Effector memory CD4-positive, alpha-beta T cell (primary cell): Measurements from ENCODE around the gene JAM2.
A peak's percentile ranks its signal among the peaks of the same experiment; 100 is the strongest.
"Not testable (repeated sequence)": the region's sequence is repeated elsewhere in the genome, so short reads cannot be mapped to it uniquely, and the experiment has no call there.

Experiments
- DNase-seq, 3 donors: peaks; one replicate each; pipeline ENCODE4 v3.0.0-alpha.2; 2020
- H3K27ac ChIP-seq: 2 replicates; pipeline ENCODE4 v1.7.0; 2013; ENCODE audit warnings: mild to moderate bottlenecking, low read length, moderate library complexity; ENCODE audit not compliant: insufficient read depth, poor library complexity, severe bottlenecking
- H3K27me3 ChIP-seq: replicated peaks from 2 replicates; pipeline ENCODE4 v1.7.0; 2013; ENCODE audit warnings: mild to moderate bottlenecking, low read length; ENCODE audit not compliant: insufficient read depth, control insufficient read depth, poor library complexity, severe bottlenecking
- H3K36me3 ChIP-seq: 2 replicates; pipeline ENCODE4 v1.7.0; 2013; ENCODE audit warnings: mild to moderate bottlenecking, low read length, moderate library complexity; ENCODE audit not compliant: control insufficient read depth, insufficient read depth
- H3K4me1 ChIP-seq: 2 replicates; pipeline ENCODE4 v1.7.0; 2013; ENCODE audit warnings: low read length, mild to moderate bottlenecking; ENCODE audit not compliant: control insufficient read depth, insufficient read depth, poor library complexity, severe bottlenecking
- H3K4me3 ChIP-seq: 2 replicates; pipeline ENCODE4 v1.7.0; 2013; ENCODE audit warnings: low read length, low read depth, mild to moderate bottlenecking; ENCODE audit not compliant: insufficient read depth, poor library complexity, severe bottlenecking
- H3K9me3 ChIP-seq: 2 replicates; pipeline ENCODE4 v1.7.0; 2013; ENCODE audit warnings: mild to moderate bottlenecking, low read length, moderate library complexity; ENCODE audit not compliant: control insufficient read depth

Gene JAM2

DNA sequence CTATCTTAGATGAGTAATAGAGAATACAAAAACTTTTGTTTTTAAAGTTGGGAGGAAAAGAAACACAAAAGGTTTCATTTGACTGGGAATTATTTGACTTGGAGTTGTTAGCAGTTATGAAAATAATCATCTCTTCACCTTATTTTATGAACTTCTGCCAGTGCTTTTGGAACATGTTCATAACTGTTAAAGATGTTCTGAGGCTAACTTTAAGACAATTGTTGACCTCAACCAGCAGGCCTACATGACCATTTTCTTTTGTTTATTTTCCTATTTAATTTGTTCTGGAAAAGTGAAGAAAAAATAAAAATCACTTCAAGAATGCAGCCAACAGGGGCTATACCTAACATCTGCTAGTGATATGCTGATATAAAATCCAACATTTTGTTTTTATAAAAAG, 37.4 kb downstream of the JAM2 start:
- no peak for DNase-seq
- H3K4me3 ChIP-seq = no peak overlapping the region
- no peaks in the 10 kb centered on the region for H3K36me3 ChIP-seq
- H3K27ac ChIP-seq = no peak overlapping the region
- H3K4me1 ChIP-seq = no peaks in the 10 kb centered on the region
- no peaks in the 10 kb centered on the region for H3K27me3 ChIP-seq
- H3K9me3 ChIP-seq = no peaks in the 10 kb centered on the region

DNA sequence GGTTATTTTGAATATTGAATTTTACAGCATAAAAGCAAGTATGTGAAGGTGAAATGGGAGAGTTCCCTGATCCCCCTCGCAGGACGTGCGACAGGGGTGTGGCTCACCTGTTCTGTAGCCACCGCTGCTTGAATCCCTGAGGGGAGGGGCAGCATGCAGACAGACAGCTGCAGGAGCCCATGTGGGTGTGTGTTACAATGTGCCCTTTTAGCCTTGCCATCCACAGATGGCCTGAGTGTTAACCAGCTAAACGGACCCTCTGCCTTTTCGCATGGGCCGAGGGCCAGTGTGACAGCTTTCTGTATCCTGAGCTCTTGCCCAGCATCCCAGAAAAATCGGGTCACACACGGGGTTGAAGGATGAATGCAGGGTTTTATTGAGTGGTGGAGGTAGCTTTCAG, 43.3 kb downstream of the JAM2 start:
- no peak overlapping the region for H3K27ac ChIP-seq
- no peak for DNase-seq

DNA sequence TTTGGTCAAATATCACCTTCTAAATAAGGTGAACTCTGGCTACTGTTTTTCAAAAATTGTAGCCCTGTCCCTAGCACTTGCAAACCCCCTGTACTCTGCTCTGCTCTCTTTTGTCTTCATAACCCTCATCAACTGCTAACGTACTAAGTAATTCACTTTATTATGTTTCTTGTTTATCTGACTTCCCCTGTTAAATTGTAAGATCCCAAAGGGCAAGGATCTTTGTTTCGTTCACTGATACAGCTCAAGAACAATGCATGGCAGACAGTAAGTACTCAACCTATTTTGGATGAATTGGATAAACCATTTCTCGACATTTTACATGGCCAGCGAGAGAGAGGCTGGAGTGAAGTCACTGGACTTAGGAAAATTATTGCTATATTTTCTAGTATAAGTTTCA, 48.7 kb downstream of the JAM2 start:
- H3K9me3 ChIP-seq = no peaks in the 10 kb centered on the region
- no peak for DNase-seq
- no peak overlapping the region for H3K27ac ChIP-seq
- no peaks in the 10 kb centered on the region for H3K36me3 ChIP-seq
- H3K27me3 ChIP-seq = no peaks in the 10 kb centered on the region
- no peaks in the 10 kb centered on the region for H3K4me1 ChIP-seq
- H3K4me3 ChIP-seq = no peak overlapping the region

More for the DNA sequence above, 43.3 kb downstream of the JAM2 start:
- no peaks in the 10 kb centered on the region for H3K4me1 ChIP-seq
- H3K27me3 ChIP-seq = no peaks in the 10 kb centered on the region
- H3K9me3 ChIP-seq = no peaks in the 10 kb centered on the region
- H3K36me3 ChIP-seq = no peaks in the 10 kb centered on the region
- no peak overlapping the region for H3K4me3 ChIP-seq

DNA sequence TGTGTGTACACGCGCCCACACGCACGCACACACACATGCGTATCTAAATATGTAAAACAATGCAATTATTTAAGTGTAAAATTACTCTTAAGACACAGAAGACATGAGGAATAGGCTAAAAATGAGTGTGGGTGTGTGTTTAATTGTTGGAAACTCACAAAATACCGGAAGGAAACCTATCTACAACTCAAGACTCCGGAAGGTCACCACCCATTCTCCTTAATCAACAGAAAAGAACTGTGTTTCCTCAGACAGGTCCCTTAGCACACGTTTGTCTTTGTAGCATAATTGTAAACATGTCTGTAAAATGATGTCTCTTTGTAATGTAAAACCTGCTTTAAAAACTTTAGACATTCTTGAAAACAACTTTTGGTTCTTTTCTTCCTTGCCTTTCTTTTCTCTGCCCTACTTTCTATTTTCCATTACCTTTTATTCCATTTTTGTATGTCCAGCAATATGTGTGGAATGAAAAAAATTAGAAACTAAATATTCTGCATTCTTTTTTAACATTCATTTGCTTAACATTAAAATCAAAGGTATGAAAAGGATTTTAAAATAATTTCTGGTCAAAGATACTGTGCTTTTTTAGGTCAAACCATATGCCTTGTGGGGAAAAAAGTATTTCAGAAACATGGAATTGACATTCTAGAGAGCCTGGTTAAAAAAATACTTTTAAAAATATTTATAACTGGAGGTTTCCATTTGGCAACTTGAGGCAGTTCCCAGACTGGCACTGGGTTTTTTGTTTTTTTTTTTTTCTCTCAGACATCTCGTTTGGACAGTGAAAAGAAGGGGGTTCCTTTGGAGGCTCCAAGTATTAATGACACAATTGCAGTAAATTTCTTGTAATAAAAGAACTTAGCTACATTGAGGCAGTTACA, 49.5 kb downstream of the JAM2 start:
- H3K4me3 ChIP-seq = no peak overlapping the region
- no peaks in the 10 kb centered on the region for H3K36me3 ChIP-seq
- H3K27ac ChIP-seq = no peak overlapping the region
- H3K9me3 ChIP-seq = no peaks in the 10 kb centered on the region
- no peak for DNase-seq
- no peaks in the 10 kb centered on the region for H3K4me1 ChIP-seq
- H3K27me3 ChIP-seq = no peaks in the 10 kb centered on the region

DNA sequence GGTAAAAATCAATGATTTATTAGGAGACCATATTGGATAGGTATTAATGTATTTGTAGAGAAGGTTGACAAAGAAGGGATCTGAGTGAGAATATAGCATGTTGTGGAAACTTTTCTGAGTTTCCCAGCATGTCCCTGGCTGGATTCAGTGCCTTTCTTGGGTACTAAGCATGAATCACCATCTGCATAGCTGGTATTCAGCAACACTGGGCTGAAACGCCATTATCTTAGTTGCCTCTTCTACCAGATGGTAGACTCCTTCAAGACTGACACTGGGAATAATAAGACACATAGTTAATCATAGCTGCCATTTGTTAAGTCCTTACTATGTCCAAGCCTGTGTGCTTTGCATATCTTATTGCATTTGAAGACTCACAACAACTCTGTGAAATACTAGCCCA, 50.2 kb downstream of the JAM2 start:
- no peak for DNase-seq
- H3K9me3 ChIP-seq = no peaks in the 10 kb centered on the region
- no peak overlapping the region for H3K27ac ChIP-seq

DNA sequence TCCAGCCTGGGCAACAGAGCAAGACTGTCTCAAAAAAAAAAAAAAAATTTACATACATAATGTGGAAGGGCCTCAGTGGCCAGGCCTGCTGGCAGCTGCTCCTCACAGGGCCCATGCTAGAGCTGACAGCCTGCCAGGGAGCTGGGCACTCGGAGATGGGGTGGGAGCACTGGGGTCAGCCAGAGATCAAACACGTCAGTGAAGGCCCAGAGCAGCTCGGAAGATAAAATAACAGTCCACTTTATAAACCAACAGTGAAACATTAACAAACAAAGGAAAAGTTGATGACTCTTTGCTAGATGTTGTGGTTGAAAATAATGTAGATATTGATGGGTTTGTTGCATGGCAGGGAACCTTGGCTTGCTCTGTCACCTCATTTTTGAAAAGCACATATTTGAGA, 52.9 kb downstream of the JAM2 start:
- no peaks in the 10 kb centered on the region for H3K9me3 ChIP-seq
- no peak for DNase-seq

More for the DNA sequence above, 50.2 kb downstream of the JAM2 start:
- Histone ChIP-seq H3K4me1 (no peaks in the 10 kb centered on the region), H3K4me3 (no peak overlapping the region), H3K36me3 (no peaks in the 10 kb centered on the region), H3K27me3 (no peaks in the 10 kb centered on the region)

DNA sequence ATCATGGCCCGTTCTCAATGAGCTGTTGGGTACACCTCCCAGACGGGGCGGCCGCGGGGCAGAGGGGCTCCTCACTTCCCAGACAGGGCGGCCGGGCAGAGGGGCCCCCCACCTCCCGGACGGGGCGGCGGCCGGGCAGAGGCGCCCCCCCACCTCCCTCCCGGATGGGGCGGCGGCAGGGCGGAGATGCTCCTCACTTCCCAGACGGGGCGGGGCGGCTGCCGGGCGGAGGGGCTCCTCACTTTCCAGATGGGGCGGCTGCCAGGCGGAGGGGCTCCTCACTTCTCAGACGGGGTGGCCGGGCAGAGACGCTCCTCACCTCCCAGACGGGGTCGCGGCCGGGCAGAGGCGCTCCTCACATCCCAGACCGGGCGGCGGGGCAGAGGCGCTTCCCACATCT, 56.4 kb downstream of the JAM2 start:
- not testable (repeated sequence) for H3K4me3 ChIP-seq, H3K36me3 ChIP-seq, DNase-seq, H3K27ac ChIP-seq, H3K4me1 ChIP-seq, H3K27me3 ChIP-seq, H3K9me3 ChIP-seq

More for the DNA sequence above, 52.9 kb downstream of the JAM2 start:
- no peak overlapping the region for H3K27ac ChIP-seq
- H3K36me3 ChIP-seq = no peaks in the 10 kb centered on the region
- no peaks in the 10 kb centered on the region for H3K27me3 ChIP-seq
- no peak overlapping the region for H3K4me3 ChIP-seq
- H3K4me1 ChIP-seq = no peaks in the 10 kb centered on the region

DNA sequence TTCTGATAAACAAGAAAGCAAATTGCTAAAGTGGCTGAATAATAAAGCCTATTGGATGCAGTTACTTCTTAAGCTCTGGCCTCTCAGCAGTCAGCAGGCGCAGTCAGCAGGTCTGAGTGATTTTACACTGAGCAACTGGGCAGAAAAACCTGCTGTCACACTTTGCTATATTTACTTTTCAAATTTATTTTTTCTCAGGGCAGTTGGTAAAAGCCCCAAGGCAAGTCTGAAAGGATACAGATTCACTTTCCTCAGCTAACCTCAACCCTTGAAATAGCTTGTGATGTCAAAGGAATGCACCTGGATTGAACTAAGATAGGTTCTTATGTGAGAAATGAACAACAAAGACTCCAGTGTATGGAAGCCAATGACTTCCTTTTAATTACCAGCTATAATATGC, 61.7 kb downstream of the JAM2 start:
- Histone ChIP-seq H3K36me3 (no peaks in the 10 kb centered on the region), H3K4me3 (no peak overlapping the region), H3K27me3 (no peaks in the 10 kb centered on the region), H3K27ac (no peak overlapping the region), H3K9me3 (no peaks in the 10 kb centered on the region), H3K4me1 (no peaks in the 10 kb centered on the region)
- no peak for DNase-seq

DNA sequence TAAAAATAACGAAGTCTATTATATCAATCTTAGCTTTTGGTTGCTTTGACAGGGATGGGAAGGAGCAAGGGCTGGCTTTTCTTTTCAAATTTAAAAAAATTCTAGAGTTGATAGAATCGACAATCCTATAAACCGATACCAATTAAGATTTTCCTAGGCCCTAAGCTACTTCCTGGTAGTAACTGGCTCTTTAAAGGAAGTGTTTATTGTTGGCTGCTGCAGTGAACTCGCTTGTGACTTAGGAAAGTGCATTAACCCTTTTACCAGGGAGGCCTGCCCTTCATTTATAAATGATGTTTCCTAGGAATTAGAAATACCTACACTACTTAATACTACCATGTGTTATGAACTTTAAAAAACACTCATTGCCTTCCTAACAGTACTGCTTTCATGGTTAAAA, 62.5 kb downstream of the JAM2 start:
- H3K36me3 ChIP-seq = no peaks in the 10 kb centered on the region
- no peaks in the 10 kb centered on the region for H3K4me1 ChIP-seq
- DNase-seq = no peak
- no peaks in the 10 kb centered on the region for H3K9me3 ChIP-seq
- H3K27ac ChIP-seq = no peak overlapping the region
- H3K27me3 ChIP-seq = no peaks in the 10 kb centered on the region
- H3K4me3 ChIP-seq = no peak overlapping the region

DNA sequence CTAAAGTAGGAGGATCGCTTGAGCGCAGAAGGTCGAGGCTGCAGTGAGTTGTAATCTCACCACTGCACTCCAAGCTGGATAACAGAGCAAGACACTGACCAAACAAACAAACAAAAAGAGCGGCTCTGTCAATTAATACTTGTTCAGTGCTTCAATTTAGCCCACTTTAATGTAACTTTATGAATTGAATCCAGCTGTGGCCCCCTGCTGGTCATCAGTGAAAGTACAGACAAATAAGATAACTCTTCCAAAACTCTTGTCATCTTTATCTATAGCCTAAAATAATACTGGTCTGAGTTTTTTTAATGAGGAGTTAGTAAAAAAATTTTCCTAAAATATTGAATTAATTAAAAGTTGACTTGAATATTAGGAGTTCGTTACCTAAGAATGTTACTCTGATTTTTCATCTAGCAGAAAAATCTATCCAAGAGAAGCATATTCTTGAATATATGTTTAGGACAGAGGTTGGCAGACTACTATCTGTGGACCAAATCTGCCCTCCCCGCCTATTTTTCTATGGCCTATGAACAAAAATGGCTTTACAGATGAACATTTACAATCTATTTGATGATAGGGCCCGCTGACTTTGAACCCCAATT, 69.5 kb downstream of the JAM2 start:
- Histone ChIP-seq H3K27ac (no peak overlapping the region), H3K36me3 (no peaks in the 10 kb centered on the region), H3K27me3 (no peaks in the 10 kb centered on the region), H3K4me3 (no peak overlapping the region), H3K9me3 (no peaks in the 10 kb centered on the region), H3K4me1 (no peaks in the 10 kb centered on the region)
- DNase-seq = peak; percentile 2 to 30 (median 5)
